ENCODE results near the gene MAP3K4.

MAP3K4 gene

GRCh38 chr6:161079566-161080262, 88.1 kb downstream of the MAP3K4 start:
- peak; percentile 17 to 25 for DNase-seq (ENCODE audit: low read depth in 1 of 2, low spot score in 1 of 2)

GRCh38 chr6:161080263-161080970, 88.8 kb downstream of the MAP3K4 start:
- DNase-seq (ENCODE audit: low read depth in 1 of 2, low spot score in 1 of 2): no peak

GRCh38 chr6:161082215-161082614, 90.6 kb downstream of the MAP3K4 start:
- DNase-seq (ENCODE audit: low read depth in 1 of 2, low spot score in 1 of 2): no peak

GRCh38 chr6:161085246-161085645, 93.7 kb downstream of the MAP3K4 start:
- DNase-seq (ENCODE audit: low read depth in 1 of 2, low spot score in 1 of 2): no peak

GRCh38 chr6:161088676-161089328, 97.2 kb downstream of the MAP3K4 start:
- no peak for DNase-seq (ENCODE audit: low read depth in 1 of 2, low spot score in 1 of 2)

- no peak for DNase-seq (ENCODE audit: low read depth in 1 of 2, low spot score in 1 of 2)
These were observed 99.6 kb downstream of the MAP3K4 start for GRCh38 chr6:161091151-161091550.

- no peak for DNase-seq (ENCODE audit: low read depth in 1 of 2, low spot score in 1 of 2)
These were observed 100.6 kb downstream of the MAP3K4 start for GRCh38 chr6:161091972-161092701.

- DNase-seq (ENCODE audit: low read depth in 1 of 2, low spot score in 1 of 2): no peak
These were observed 103.4 kb downstream of the MAP3K4 start for GRCh38 chr6:161094955-161095354.

GRCh38 chr6:161095916-161096315, 104.3 kb downstream of the MAP3K4 start:
- DNase-seq (ENCODE audit: low read depth in 1 of 2, low spot score in 1 of 2): no peak

- no peak for DNase-seq (ENCODE audit: low read depth in 1 of 2, low spot score in 1 of 2)
These were observed 108.5 kb downstream of the MAP3K4 start for GRCh38 chr6:161100072-161100471.

GRCh38 chr6:161101517-161101916, 109.9 kb downstream of the MAP3K4 start:
- DNase-seq (ENCODE audit: low read depth in 1 of 2, low spot score in 1 of 2): no peak

- DNase-seq (ENCODE audit: low read depth in 1 of 2, low spot score in 1 of 2): no peak
These were observed 111.9 kb downstream of the MAP3K4 start for GRCh38 chr6:161103475-161103874.

GRCh38 chr6:161104966-161105365, 113.4 kb downstream of the MAP3K4 start:
- no peak for DNase-seq (ENCODE audit: low read depth in 1 of 2, low spot score in 1 of 2)

GRCh38 chr6:161105408-161105807, 113.8 kb downstream of the MAP3K4 start:
- DNase-seq (ENCODE audit: low read depth in 1 of 2, low spot score in 1 of 2): no peak

GRCh38 chr6:161107779-161108730, 116.5 kb downstream of the MAP3K4 start:
- DNase-seq (ENCODE audit: low read depth in 1 of 2, low spot score in 1 of 2): no peak

GRCh38 chr6:161108916-161109315, 117.3 kb downstream of the MAP3K4 start:
- no peak for DNase-seq (ENCODE audit: low read depth in 1 of 2, low spot score in 1 of 2)

- no peak for DNase-seq (ENCODE audit: low read depth in 1 of 2, low spot score in 1 of 2)
These were observed 117.8 kb downstream of the MAP3K4 start for GRCh38 chr6:161109366-161109765.

GRCh38 chr6:161110028-161110779, 118.6 kb downstream of the MAP3K4 start:
- DNase-seq (ENCODE audit: low read depth in 1 of 2, low spot score in 1 of 2): no peak

GRCh38 chr6:161111261-161111660, 119.7 kb downstream of the MAP3K4 start:
- no peak for DNase-seq (ENCODE audit: low read depth in 1 of 2, low spot score in 1 of 2)

- no peak for DNase-seq (ENCODE audit: low read depth in 1 of 2, low spot score in 1 of 2)
These were observed 123.9 kb downstream of the MAP3K4 start for GRCh38 chr6:161115468-161115867.

Measured in stimulated activated CD4-positive, alpha-beta T cell treated with anti-CD3 and anti-CD28 coated beads, Interleukin-15, amount 100 ng/mL, for 1 hour (primary cell).